Duodenal mucosa (tissue), 2 donors: ENCODE results near the gene MACROD2.

Source experiments
- H3K27ac ChIP-seq: one replicate; pipeline ENCODE4 v1.7.0; 2013; ENCODE audit warnings: low read depth, low read length
- H3K27me3 ChIP-seq, 2 donors: one replicate each; pipeline ENCODE4 v1.7.0; 2013; ENCODE audit warnings: low read length in 2 of 2, control low read depth in 1 of 2; ENCODE audit not compliant: insufficient read depth in 2 of 2, control insufficient read depth in 1 of 2
- H3K36me3 ChIP-seq, 2 donors: one replicate each; pipeline ENCODE4 v1.7.0; 2013; ENCODE audit warnings: low read length in 2 of 2, control low read depth in 1 of 2; ENCODE audit not compliant: insufficient read depth in 2 of 2, control insufficient read depth in 1 of 2
- H3K4me1 ChIP-seq, 2 donors: one replicate each; pipeline ENCODE4 v1.7.0; 2013; ENCODE audit warnings: low read length in 2 of 2, control low read depth in 1 of 2; ENCODE audit not compliant: insufficient read depth in 2 of 2, control insufficient read depth in 1 of 2
- H3K4me3 ChIP-seq, 2 donors: one replicate each; pipeline ENCODE4 v1.7.0; 2013; ENCODE audit warnings: low read length in 2 of 2, low read depth in 1 of 2
- H3K9ac ChIP-seq, 2 donors: one replicate each; pipeline ENCODE4 v1.7.0; 2013; ENCODE audit warnings: low read length in 2 of 2, low read depth in 1 of 2
- H3K9me3 ChIP-seq, 2 donors: one replicate each; pipeline ENCODE4 v1.7.0; 2013; ENCODE audit warnings: low read length in 2 of 2, control low read depth in 1 of 2; ENCODE audit not compliant: control insufficient read depth in 1 of 2

Gene MACROD2

DNA sequence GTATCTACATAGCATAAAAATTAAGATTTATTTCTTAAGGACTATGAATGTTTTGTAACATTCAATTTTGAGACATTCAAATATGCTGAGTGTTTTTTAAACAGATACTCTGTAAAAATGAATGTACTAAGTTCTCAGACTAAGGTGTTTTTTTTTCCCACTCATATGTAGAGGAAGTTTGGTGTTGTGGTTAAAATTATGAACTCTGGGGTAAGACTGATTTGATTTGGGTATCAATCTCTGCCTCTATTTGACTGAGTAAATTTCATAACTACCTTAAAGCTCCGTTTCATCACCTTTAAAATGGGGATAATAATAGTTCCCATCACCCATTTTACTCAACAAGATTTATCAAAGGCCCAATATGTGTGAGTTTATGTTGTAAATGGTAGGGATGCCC lies 728.7 kb downstream of the MACROD2 start:
- Histone ChIP-seq H3K9me3 (no peaks in the 10 kb centered on the region), H3K9ac (no peak overlapping the region), H3K4me3 (no peak overlapping the region), H3K27ac (no peak overlapping the region), H3K36me3 (no peaks in the 10 kb centered on the region), H3K4me1 (no peaks in the 10 kb centered on the region), H3K27me3 (no peaks in the 10 kb centered on the region)

DNA sequence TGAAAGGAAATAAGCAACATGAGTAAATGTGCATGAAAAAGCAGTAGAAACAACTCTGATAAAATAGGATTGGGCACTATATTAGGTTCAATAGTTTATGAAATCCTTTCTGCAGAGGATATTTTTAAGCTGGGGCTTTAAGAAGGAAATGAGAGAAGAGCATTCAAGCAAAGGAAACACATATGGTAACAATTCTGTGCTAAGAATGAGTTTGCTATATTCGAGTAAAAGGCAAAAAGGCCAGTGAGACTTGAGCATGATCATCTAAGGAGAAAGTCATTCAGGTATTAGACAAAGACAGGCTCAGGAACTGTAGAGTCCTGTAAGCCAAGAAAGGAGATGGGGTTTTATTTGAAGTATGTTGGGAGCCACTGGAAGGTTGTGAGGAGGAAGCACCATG lies 729.2 kb downstream of the MACROD2 start:
- no peaks in the 10 kb centered on the region for H3K36me3 ChIP-seq
- H3K4me3 ChIP-seq: no peak overlapping the region
- H3K27ac ChIP-seq: no peak overlapping the region
- no peaks in the 10 kb centered on the region for H3K27me3 ChIP-seq
- H3K9ac ChIP-seq: no peak overlapping the region
- no peaks in the 10 kb centered on the region for H3K9me3 ChIP-seq
- H3K4me1 ChIP-seq: no peaks in the 10 kb centered on the region

DNA sequence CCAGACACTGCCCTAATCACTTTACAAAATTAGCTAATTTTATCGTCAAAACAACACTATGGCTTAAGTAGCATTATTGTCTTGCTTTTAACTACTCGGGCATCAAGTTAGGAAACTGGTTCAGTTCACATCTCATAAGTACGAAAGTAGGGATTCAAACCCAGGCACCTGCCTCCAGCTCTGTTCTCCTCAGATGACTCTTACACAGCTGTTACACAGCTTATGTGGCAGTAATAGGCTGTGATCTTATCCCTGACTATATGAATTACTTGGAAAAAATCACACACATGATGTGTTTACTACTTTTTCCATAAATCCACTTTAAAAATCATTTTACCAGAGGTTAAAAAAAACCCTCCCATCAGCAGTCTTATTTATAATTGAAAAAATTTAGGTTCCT lies 731.3 kb downstream of the MACROD2 start:
- H3K4me1 ChIP-seq: no peaks in the 10 kb centered on the region

DNA sequence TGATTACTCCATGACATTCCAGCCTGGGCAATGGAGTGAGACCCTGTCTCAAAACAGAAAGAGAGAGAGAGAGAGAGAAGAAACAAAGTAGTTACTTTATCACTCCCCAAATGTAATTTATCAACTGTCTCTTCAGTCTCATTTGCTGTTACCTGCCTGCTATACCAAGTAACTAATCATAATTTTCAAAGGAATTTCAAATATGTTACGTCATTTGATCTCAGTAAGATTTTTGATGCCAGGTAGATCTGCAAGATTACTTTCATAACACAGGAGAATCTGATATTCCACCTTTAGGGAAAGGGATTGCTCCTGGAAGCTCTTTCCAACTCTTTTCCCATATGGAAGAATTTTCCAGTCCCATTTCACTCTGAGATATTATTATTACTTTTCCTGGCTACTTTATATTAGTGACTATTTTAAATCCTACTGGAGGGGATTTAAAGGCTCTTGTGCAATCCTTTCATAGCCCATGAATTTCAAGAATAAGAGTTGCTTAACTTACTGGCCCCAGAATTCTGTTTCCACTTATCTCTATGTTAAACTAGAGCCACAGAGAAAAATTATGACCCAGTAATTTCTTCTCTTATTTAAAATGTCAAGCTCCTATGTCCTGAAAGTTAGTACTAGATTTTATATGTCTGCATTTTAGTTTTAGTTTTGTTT lies 732.3 kb downstream of the MACROD2 start:
- Histone ChIP-seq H3K4me3 (no peak overlapping the region), H3K4me1 (no peaks in the 10 kb centered on the region), H3K27ac (no peak overlapping the region), H3K9me3 (no peaks in the 10 kb centered on the region), H3K9ac (no peak overlapping the region), H3K36me3 (no peaks in the 10 kb centered on the region), H3K27me3 (no peaks in the 10 kb centered on the region)

More for the DNA sequence above, 731.3 kb downstream of the MACROD2 start:
- Histone ChIP-seq H3K9me3 (no peaks in the 10 kb centered on the region), H3K9ac (no peak overlapping the region), H3K4me3 (no peak overlapping the region), H3K27ac (no peak overlapping the region), H3K27me3 (no peaks in the 10 kb centered on the region), H3K36me3 (no peaks in the 10 kb centered on the region)

DNA sequence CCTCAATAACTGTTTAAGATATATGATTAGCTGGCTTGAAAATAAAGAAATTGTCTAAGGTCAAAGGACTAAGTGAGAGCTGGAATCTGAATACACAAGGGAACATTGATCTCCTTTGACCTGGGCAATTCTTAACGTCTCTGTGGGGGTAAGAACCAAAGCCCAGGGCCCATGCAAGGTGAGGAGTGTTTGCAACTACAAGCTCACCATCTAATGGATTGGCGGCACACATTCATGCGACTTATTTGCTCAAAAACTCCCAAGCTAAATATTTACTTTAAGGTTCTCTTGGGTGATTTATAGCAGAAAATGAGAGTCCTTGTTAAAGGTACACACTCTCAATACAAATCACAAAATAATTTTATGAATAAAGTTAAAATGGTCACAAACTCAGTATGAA lies 734.1 kb downstream of the MACROD2 start:
- no peaks in the 10 kb centered on the region for H3K9me3 ChIP-seq
- no peak overlapping the region for H3K4me3 ChIP-seq
- no peaks in the 10 kb centered on the region for H3K27me3 ChIP-seq
- H3K4me1 ChIP-seq: no peaks in the 10 kb centered on the region
- no peaks in the 10 kb centered on the region for H3K36me3 ChIP-seq
- no peak overlapping the region for H3K27ac ChIP-seq
- H3K9ac ChIP-seq: no peak overlapping the region

DNA sequence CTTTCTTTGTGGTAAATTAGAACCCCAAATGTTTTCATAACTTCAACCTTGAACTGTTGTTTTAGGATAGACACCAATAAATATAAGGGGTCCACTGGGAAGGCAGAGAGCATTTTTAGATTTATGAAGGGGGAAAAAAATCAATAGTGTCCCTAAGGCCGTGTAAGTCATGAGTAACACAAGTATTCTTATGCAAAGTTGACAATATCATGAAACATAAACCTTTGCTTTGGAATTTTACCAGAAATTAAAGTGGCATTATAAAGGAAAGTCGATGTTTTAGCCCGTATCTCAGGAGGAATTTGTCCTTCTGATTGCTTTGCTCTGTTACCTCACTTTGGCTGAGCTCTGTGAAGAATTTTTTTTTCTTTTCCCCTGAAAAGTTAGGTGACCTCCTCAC lies 737.0 kb downstream of the MACROD2 start:
- no peak overlapping the region for H3K4me3 ChIP-seq
- H3K27me3 ChIP-seq: no peaks in the 10 kb centered on the region
- H3K4me1 ChIP-seq: no peaks in the 10 kb centered on the region
- H3K27ac ChIP-seq: no peak overlapping the region
- no peaks in the 10 kb centered on the region for H3K36me3 ChIP-seq
- no peak overlapping the region for H3K9ac ChIP-seq
- no peaks in the 10 kb centered on the region for H3K9me3 ChIP-seq

DNA sequence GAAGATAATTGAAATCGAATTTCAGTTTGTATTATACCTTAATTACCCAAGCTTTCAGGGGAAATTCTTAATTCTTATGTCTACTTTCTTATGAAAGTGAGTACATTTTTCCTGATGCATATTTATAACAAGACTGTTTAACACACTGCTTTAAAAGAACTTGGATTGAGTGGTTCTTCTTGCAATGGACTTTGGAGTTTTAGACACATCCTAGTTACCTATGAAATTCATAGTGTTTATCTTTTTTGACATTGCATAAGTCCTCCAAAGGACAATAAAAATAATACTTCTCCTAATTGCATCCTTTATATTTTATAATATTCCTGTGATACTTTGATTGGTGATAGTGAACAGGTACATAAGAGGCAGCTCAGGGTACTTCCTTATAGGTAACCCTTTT lies 737.7 kb downstream of the MACROD2 start:
- Histone ChIP-seq H3K27ac (no peak overlapping the region), H3K36me3 (no peaks in the 10 kb centered on the region), H3K4me3 (no peak overlapping the region), H3K9me3 (no peaks in the 10 kb centered on the region), H3K9ac (no peak overlapping the region), H3K4me1 (no peaks in the 10 kb centered on the region), H3K27me3 (no peaks in the 10 kb centered on the region)

DNA sequence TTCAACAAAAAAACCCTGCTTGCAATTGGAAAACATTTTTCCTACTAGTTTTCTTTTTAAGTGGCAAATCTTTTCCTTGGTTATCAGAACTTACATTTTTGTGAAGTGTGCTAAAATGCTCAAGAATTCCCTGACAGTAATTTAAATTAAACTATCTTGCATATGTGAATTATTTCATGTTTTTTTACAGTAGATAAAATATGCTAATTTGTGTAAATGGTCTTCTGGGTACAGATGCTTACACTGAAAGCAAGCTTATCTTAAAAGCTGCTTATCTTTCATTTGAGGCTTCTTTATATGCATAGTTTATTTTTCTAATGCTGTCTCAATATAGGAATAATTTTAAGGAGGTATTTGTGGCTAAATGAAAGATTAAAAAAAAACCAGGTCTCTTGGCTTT lies 745.1 kb downstream of the MACROD2 start:
- H3K9me3 ChIP-seq: no peaks in the 10 kb centered on the region
- H3K4me3 ChIP-seq: no peak overlapping the region
- H3K4me1 ChIP-seq: no peaks in the 10 kb centered on the region
- no peaks in the 10 kb centered on the region for H3K36me3 ChIP-seq
- H3K27me3 ChIP-seq: no peaks in the 10 kb centered on the region
- no peak overlapping the region for H3K9ac ChIP-seq
- H3K27ac ChIP-seq: no peak overlapping the region

DNA sequence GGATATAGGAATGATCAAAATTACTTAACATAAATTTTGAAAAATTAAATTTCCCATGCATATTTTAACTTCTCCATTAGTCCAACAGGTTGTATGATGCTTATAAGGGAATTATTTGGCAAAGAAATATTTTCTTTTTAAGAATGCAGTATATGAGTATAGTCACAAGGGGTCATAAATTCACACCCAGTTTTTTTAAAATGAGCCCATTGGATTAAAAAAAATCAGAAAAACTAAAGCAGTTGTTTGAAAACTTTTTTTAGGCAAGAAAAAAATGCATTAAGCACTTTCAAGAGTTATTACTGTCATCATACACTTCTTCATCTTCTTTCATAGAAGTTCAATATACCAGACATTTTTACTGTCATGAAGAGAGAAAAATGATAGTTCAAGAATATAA lies 746.3 kb downstream of the MACROD2 start:
- H3K36me3 ChIP-seq: no peaks in the 10 kb centered on the region
- H3K27me3 ChIP-seq: no peaks in the 10 kb centered on the region
- H3K9me3 ChIP-seq: no peaks in the 10 kb centered on the region
- no peak overlapping the region for H3K4me3 ChIP-seq
- H3K4me1 ChIP-seq: no peaks in the 10 kb centered on the region
- no peak overlapping the region for H3K9ac ChIP-seq
- H3K27ac ChIP-seq: no peak overlapping the region

DNA sequence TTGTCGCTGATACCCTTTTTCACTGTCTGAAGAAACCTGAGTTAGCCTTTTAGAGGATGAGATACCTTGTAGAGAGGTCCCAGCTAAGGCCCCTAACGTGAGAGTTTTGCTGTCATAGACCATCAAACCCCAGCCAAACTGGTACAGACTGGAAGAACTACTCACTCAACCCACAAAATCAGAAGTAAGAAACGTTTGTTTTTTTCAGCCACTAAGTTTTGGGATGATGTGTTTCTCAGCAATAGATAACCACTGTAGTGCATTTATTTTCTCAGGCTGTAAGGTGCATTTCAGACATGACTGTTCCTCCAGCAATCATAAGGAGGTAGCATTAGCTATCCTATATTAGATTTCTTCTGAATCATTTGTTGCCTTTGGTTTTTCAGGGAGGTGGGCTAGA lies 749.4 kb downstream of the MACROD2 start:
- H3K27ac ChIP-seq: no peak overlapping the region
- no peaks in the 10 kb centered on the region for H3K9me3 ChIP-seq
- no peak overlapping the region for H3K9ac ChIP-seq
- H3K4me1 ChIP-seq: no peaks in the 10 kb centered on the region
- no peak overlapping the region for H3K4me3 ChIP-seq
- H3K27me3 ChIP-seq: no peaks in the 10 kb centered on the region
- H3K36me3 ChIP-seq: no peaks in the 10 kb centered on the region

DNA sequence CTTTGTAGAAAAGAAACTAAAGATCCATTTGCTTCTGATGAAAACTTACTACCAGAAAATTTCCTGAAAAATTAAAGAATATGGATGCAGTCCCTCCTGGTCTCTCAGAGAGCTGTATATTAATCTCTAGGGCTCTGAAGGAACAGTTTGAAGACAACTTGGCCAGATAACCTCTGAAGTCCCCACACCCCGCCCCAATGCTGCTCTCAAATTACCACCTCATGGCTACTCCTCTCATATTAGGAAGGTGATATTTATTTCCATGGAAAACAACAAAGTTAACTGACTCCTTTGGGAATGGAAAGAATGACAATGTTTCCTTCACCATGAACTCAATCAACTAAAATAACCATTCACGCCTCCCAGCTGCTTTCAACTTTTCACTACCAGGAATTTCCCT lies 750.5 kb downstream of the MACROD2 start:
- H3K4me1 ChIP-seq: no peaks in the 10 kb centered on the region
- H3K36me3 ChIP-seq: no peaks in the 10 kb centered on the region
- H3K9ac ChIP-seq: no peak overlapping the region
- H3K4me3 ChIP-seq: no peak overlapping the region
- no peaks in the 10 kb centered on the region for H3K9me3 ChIP-seq
- no peak overlapping the region for H3K27ac ChIP-seq
- no peaks in the 10 kb centered on the region for H3K27me3 ChIP-seq
